SK-N-SH (cell line): ENCODE data around the gene GNG3. TPM values are rescaled to one million over a fixed set of nuclear protein-coding genes. Genes with fewer than 3 reads are reported as not detected.

Experiments
- CTCF ChIA-PET: fragments of 300-600, 350-600 bp; formaldehyde crosslinking; extraction: SDS; loops from one replicate; lab custom pipeline; 2021; lab: Yijun Ruan, JAX
- POLR2A ChIA-PET: fragments of 350-600 bp; sonication (Branson Sonifier 250); formaldehyde crosslinking; extraction: SDS; loops from one replicate; lab custom pipeline; 2020; ENCODE audit warnings: antibody characterized with exemption, inconsistent platforms; lab: Yijun Ruan, JAX
- DNase-seq: peaks from one replicate; pipeline ENCODE4 v3.0.0; 2012
- H2AFZ ChIP-seq: fragments of 200-600 bp; sonication (generic); 2 replicates; pipeline ENCODE4 v1.8.1; 2016; ENCODE audit warnings: antibody characterized with exemption, mild to moderate bottlenecking, low read depth
- H3F3A ChIP-seq: fragments of 200-600 bp; sonication (generic); replicated peaks from 2 replicates; pipeline ENCODE3; 2016; ENCODE audit warnings: antibody characterized with exemption, mild to moderate bottlenecking; ENCODE audit not compliant: insufficient read depth
- H3K27ac ChIP-seq, 2 experiments: fragments of 200-500 bp in 1 of 2; fragments of 200-600 bp in 1 of 2; sonication (Bioruptor generic) in 1 of 2; sonication (generic), shearing (Covaris generic) in 1 of 2; 2 replicates each; pipeline versions ENCODE4 v1.5.1 to v1.6.1; 2014 to 2016; ENCODE audit warnings: low read depth in 2 of 2, inconsistent platforms in 1 of 2, low read length in 1 of 2, mild to moderate bottlenecking in 1 of 2, mixed read lengths in 1 of 2
- H3K27me3 ChIP-seq: fragments of 200-600 bp; sonication (generic), shearing (Covaris generic); 2 replicates; pipeline ENCODE4 v1.6.1; 2016; ENCODE audit warnings: mixed run types; ENCODE audit not compliant: insufficient read depth
- H3K36me3 ChIP-seq, 2 experiments: fragments of 200-500 bp in 1 of 2; fragments of 200-600 bp in 1 of 2; sonication (Bioruptor generic) in 1 of 2; sonication (generic) in 1 of 2; replicated peaks in 1 of 2; 2 replicates each; pipeline versions ENCODE3 to v1.5.1; 2014 to 2016; ENCODE audit warnings: low read length in 1 of 2, mild to moderate bottlenecking in 1 of 2; ENCODE audit not compliant: insufficient read depth in 2 of 2, control insufficient read depth in 1 of 2
- H3K4me1 ChIP-seq, 2 experiments: fragments of 200-500 bp in 1 of 2; fragments of 200-600 bp in 1 of 2; sonication (Bioruptor generic) in 1 of 2; sonication (generic), shearing (Covaris generic) in 1 of 2; 2 replicates each; pipeline versions ENCODE4 v1.5.1 to v1.6.1; 2014 to 2016; ENCODE audit warnings: low read depth in 1 of 2, low read length in 1 of 2, mixed run types in 1 of 2; ENCODE audit not compliant: insufficient read depth in 2 of 2, control insufficient read depth in 1 of 2
- H3K4me2 ChIP-seq: fragments of 200-600 bp; sonication (generic), shearing (Covaris generic); 2 replicates; pipeline ENCODE4 v1.6.1; 2017; ENCODE audit warnings: mixed run types
- H3K4me3 ChIP-seq, 2 experiments: fragments of 200-500 bp in 1 of 2; fragments of 200-600 bp in 1 of 2; sonication (Bioruptor generic) in 1 of 2; sonication (generic), shearing (Covaris generic) in 1 of 2; 2 replicates each; pipeline versions ENCODE4 v1.5.1 to v1.8.1; 2014 to 2016; ENCODE audit warnings: low read depth in 2 of 2, inconsistent platforms in 1 of 2, low read length in 1 of 2, mild to moderate bottlenecking in 1 of 2, mixed read lengths in 1 of 2, moderate library complexity in 1 of 2
- H3K79me2 ChIP-seq: fragments of 200-600 bp; sonication (generic); 2 replicates; pipeline ENCODE4 v1.8.1; 2017; ENCODE audit warnings: mild to moderate bottlenecking; ENCODE audit not compliant: insufficient read depth
- H3K9ac ChIP-seq: fragments of 200-600 bp; sonication (generic); 2 replicates; pipeline ENCODE4 v1.6.1; 2017; ENCODE audit warnings: mixed run types
- H3K9me2 ChIP-seq: fragments of 200-600 bp; sonication (generic); 2 replicates; pipeline ENCODE4 v1.6.1; 2017; ENCODE audit warnings: mixed run types
- H3K9me3 ChIP-seq: fragments of 200-600 bp; sonication (generic); 2 replicates; pipeline ENCODE4 v1.6.1; 2017; ENCODE audit warnings: mixed run types, mild to moderate bottlenecking, moderate library complexity
- H4K20me1 ChIP-seq: fragments of 200-600 bp; sonication (generic); 2 replicates; pipeline ENCODE4 v1.6.1; 2017; ENCODE audit warnings: mild to moderate bottlenecking, mixed run types; ENCODE audit not compliant: insufficient read depth
- CHD2 ChIP-seq: fragments of 150-350 bp; IDR thresholded peaks from 2 replicates; pipeline ENCODE4 v1.6.1; 2018; ENCODE audit warnings: low read length; ENCODE audit not compliant: partially characterized antibody
- ELF1 ChIP-seq: IDR thresholded peaks from 2 replicates; pipeline ENCODE4 v1.4.0; 2012
- GABPA ChIP-seq: IDR thresholded peaks from 2 replicates; pipeline ENCODE4 v1.4.0; 2012; ENCODE audit warnings: low read depth, mild to moderate bottlenecking
- MAX ChIP-seq: IDR thresholded peaks from 2 replicates; pipeline ENCODE4 v1.4.0; 2012; ENCODE audit warnings: low read depth
- POLR2AphosphoS5 ChIP-seq: IDR thresholded peaks from 2 replicates; pipeline ENCODE4 v1.6.1; 2012; ENCODE audit warnings: low read depth, low read length
- RAD21 ChIP-seq: IDR thresholded peaks from 2 replicates; pipeline ENCODE4 v1.6.1; 2012; ENCODE audit warnings: mild to moderate bottlenecking, low read length
- RCOR1 ChIP-seq: fragments of 150-350 bp; IDR thresholded peaks from 2 replicates; pipeline ENCODE4 v1.6.1; 2017; ENCODE audit warnings: antibody characterized with exemption, low read length
- RXRA ChIP-seq: IDR thresholded peaks from 2 replicates; pipeline ENCODE4 v1.4.0; 2012; ENCODE audit warnings: low read depth, mild to moderate bottlenecking, borderline replicate concordance
- TAF1 ChIP-seq: IDR thresholded peaks from 2 replicates; pipeline ENCODE4 v1.6.1; 2012; ENCODE audit warnings: low read depth, mild to moderate bottlenecking, low read length, moderate library complexity, borderline replicate concordance
- TCF12 ChIP-seq: IDR thresholded peaks from 2 replicates; pipeline ENCODE4 v1.4.0; 2012
- YY1 ChIP-seq: IDR thresholded peaks from 2 replicates; pipeline ENCODE4 v1.4.0; 2012; ENCODE audit warnings: low read depth, mild to moderate bottlenecking
- WGBS: methylation state at CpG from one replicate; pipeline ENCODE4 v1.1.6; 2017; ENCODE audit warnings: low lambda C conversion rate; 5-methylcytosine and 5-hydroxymethylcytosine counted together
- polyA plus RNA-seq, 3 experiments: library from polyadenylated mRNA; depleted of rRNA; stranded (reverse); fragments of >200 nt; gene quantifications; 2 replicates each; pipeline ENCODE4 v1.2.3, GENCODE V29; 2012
- TF ChIP-seq, protein P1 (sequence below): IDR thresholded peaks from 2 replicates; pipeline ENCODE4; 2012
- TF ChIP-seq, protein P2 (sequence below): fragments of 150-350 bp; IDR thresholded peaks from 2 replicates; pipeline ENCODE4 v1.6.1; 2016; ENCODE audit warnings: mild to moderate bottlenecking, low read depth, low read length

GNG3 gene
- polyA plus RNA-seq, 1 of the 3 experiments (the other 2 are of a cell fraction): 0.16 TPM

GRCh38 chr11:62753736-62754603 lies 46.5 kb downstream of the GNG3 start, which contains the start of gene ZBTB3:
Gene ZBTB3 (minus strand): TSS chr11:62754160. CDS start chr11:62753664, 496 bp downstream.
- peak within 1 kb of the TSS; percentile 66 to 69 for H3K4me3 ChIP-seq
- H3K9me3 ChIP-seq: no peaks in the 10 kb centered on the region
- POLR2A ChIA-PET: interaction anchor here (0.7 to 2.3 kb wide), 23 partner anchors 8 to 180 kb away, joined by 3 to 33 read pairs (median 8); partner anchors contain the start of genes BSCL2, C11orf98, CSKMT and EEF1G
- peak within 1 kb of the TSS; percentile 83 for H3K9ac ChIP-seq
- peak within 1 kb of the TSS; percentile 85 to 95 for H3K27ac ChIP-seq
- H3K4me1 ChIP-seq: peaks cover 6 to 11% of the 10 kb centered on the region in 2 experiments; a peak in 3 of 4 replicates
- no peaks in the 10 kb centered on the region for H4K20me1 ChIP-seq
- peak within 1 kb of the TSS; percentile 94 for H2AFZ ChIP-seq
- under 1% methylated on average over 42 of the region's 47 CpGs for WGBS
- H3K4me2 ChIP-seq: peak within 1 kb of the TSS; percentile 87
- H3K27me3 ChIP-seq: no peaks in the 10 kb centered on the region
- peak; percentile 90 for DNase-seq
- TF ChIP-seq ELF1 (peak; percentile 80), GABPA (peak; percentile 89), CHD2 (peak; percentile 92), YY1 (peak; percentile 68; the same call in 1 of the 2 replicates), RCOR1 (no peak), RAD21 (no peak), TAF1 (peak; percentile 78), TCF12 (no peak), RXRA (no peak), POLR2AphosphoS5 (peak; percentile 86), MAX (peak; percentile 65; the same call in 1 of the 2 replicates)
- TF ChIP-seq, protein P1, sequence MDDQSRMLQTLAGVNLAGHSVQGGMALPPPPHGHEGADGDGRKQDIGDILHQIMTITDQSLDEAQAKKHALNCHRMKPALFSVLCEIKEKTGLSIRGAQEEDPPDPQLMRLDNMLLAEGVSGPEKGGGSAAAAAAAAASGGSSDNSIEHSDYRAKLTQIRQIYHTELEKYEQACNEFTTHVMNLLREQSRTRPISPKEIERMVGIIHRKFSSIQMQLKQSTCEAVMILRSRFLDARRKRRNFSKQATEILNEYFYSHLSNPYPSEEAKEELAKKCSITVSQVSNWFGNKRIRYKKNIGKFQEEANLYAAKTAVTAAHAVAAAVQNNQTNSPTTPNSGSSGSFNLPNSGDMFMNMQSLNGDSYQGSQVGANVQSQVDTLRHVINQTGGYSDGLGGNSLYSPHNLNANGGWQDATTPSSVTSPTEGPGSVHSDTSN: peak; percentile 97
- TF ChIP-seq, protein P2, sequence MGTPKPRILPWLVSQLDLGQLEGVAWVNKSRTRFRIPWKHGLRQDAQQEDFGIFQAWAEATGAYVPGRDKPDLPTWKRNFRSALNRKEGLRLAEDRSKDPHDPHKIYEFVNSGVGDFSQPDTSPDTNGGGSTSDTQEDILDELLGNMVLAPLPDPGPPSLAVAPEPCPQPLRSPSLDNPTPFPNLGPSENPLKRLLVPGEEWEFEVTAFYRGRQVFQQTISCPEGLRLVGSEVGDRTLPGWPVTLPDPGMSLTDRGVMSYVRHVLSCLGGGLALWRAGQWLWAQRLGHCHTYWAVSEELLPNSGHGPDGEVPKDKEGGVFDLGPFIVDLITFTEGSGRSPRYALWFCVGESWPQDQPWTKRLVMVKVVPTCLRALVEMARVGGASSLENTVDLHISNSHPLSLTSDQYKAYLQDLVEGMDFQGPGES: peak; percentile 78
- TF ChIP-seq, all 33 proteins: peak for 9
- no peaks in the 10 kb centered on the region for H3K9me2 ChIP-seq
- H3K79me2 ChIP-seq: peaks cover 33% of the 10 kb centered on the region; the same call in 1 of the 2 replicates
- H3K36me3 ChIP-seq: peaks cover 0 to 3% of the 10 kb centered on the region in 2 experiments
- H3F3A ChIP-seq: peaks cover 21% of the 10 kb centered on the region
- CTCF ChIA-PET: interaction anchor here (0.7 to 3.3 kb wide), 8 partner anchors 10 to 329 kb away, joined by 3 to 18 read pairs (median 4); partner anchors contain the start of gene TAF6L
